MM.1S (cell line): ENCODE data around the gene TCERG1L.

Source experiments
- DNase-seq: peaks from one replicate; pipeline ENCODE4 v3.0.0-alpha.2; 2015
- H2AFZ ChIP-seq: fragments of 300-600 bp; sonication (generic); 2 replicates; pipeline ENCODE4 v1.6.0; 2016; ENCODE audit warnings: antibody characterized with exemption, low read length
- H3F3A ChIP-seq: fragments of 300-600 bp; sonication (generic); 2 replicates; pipeline ENCODE4 v1.6.1; 2016; ENCODE audit warnings: mild to moderate bottlenecking, antibody characterized with exemption, low read length, moderate library complexity, mixed read lengths; ENCODE audit not compliant: insufficient read depth
- H3K27ac ChIP-seq: fragments of 300-600 bp; sonication (generic); 2 replicates; pipeline ENCODE4 v1.5.1; 2016; ENCODE audit warnings: mild to moderate bottlenecking, low read length
- H3K27me3 ChIP-seq: fragments of 300-600 bp; sonication (generic); replicated peaks from 2 replicates; pipeline ENCODE4 v1.6.0; 2016; ENCODE audit warnings: low read length; ENCODE audit not compliant: insufficient read depth
- H3K36me3 ChIP-seq: fragments of 300-600 bp; sonication (generic); replicated peaks from 2 replicates; pipeline ENCODE4 v1.6.1; 2016; ENCODE audit warnings: mild to moderate bottlenecking, low read length, mixed read lengths; ENCODE audit not compliant: insufficient read depth
- H3K4me1 ChIP-seq: fragments of 300-600 bp; sonication (generic); 2 replicates; pipeline ENCODE4 v1.6.1; 2016; ENCODE audit warnings: low read length, mixed read lengths
- H3K4me2 ChIP-seq: fragments of 300-600 bp; sonication (generic); 2 replicates; pipeline ENCODE4 v1.6.0; 2016; ENCODE audit warnings: low read depth, low read length
- H3K4me3 ChIP-seq: fragments of 300-600 bp; sonication (generic); 2 replicates; pipeline ENCODE4 v1.5.1; 2016; ENCODE audit warnings: low read length, mixed read lengths
- H3K79me2 ChIP-seq: fragments of 300-600 bp; sonication (generic); 2 replicates; pipeline ENCODE4 v1.6.1; 2016; ENCODE audit warnings: mixed run types, low read length, mixed read lengths
- H3K9ac ChIP-seq: fragments of 300-600 bp; sonication (generic); 2 replicates; pipeline ENCODE4 v1.6.1; 2016; ENCODE audit warnings: low read length, mixed read lengths
- H3K9me2 ChIP-seq: fragments of 300-600 bp; sonication (generic); replicated peaks from 2 replicates; pipeline ENCODE4 v1.6.1; 2016; ENCODE audit warnings: mild to moderate bottlenecking, low read length, mixed read lengths; ENCODE audit not compliant: insufficient read depth
- H3K9me3 ChIP-seq: fragments of 300-600 bp; sonication (generic); replicated peaks from 2 replicates; pipeline ENCODE4 v1.6.1; 2016; ENCODE audit warnings: mild to moderate bottlenecking, low read length, mixed read lengths; ENCODE audit not compliant: insufficient read depth
- H4K20me1 ChIP-seq: fragments of 300-600 bp; sonication (generic); 2 replicates; pipeline ENCODE4 v1.6.1; 2016; ENCODE audit warnings: mild to moderate bottlenecking, low read length, moderate library complexity, mixed read lengths; ENCODE audit not compliant: insufficient read depth
- EZH2 ChIP-seq: fragments of 300-600 bp; sonication (generic); optimal IDR thresholded peaks from 2 replicates; pipeline ENCODE3; 2017; ENCODE audit warnings: low read depth, mild to moderate bottlenecking, antibody characterized with exemption, low read length, mixed read lengths
- EZH2phosphoT487 ChIP-seq: fragments of 300-600 bp; sonication (generic); IDR thresholded peaks from 2 replicates; pipeline ENCODE4 v1.6.1; 2018; ENCODE audit warnings: antibody characterized with exemption, low read length
- TF ChIP-seq, protein P1 (sequence below): fragments of 300-600 bp; sonication (generic); IDR thresholded peaks from 2 replicates; pipeline ENCODE4 v1.5.1; 2016; ENCODE audit warnings: antibody characterized with exemption, low read length, mixed read lengths

Gene TCERG1L

DNA sequence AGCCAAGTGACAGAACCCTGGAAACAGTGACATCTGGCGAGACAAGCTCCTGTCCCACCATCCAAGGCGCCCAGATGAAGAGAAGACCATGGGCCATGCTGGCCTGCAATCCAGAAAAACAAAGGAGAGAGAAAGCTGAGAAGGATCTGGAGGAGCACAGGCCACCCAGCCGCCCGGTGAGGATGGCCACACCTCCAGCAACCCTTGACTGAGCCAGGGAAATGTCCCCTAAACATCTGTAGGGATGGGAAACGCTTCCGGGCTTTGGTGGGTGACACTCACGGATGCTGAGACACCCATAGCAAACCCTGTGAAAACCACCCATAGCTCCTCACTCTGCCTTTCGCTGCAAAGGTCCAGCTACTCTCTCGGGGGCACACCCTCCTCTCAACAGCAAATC is 32.0 kb downstream of the TCERG1L start:
- Histone ChIP-seq H3K79me2 (no peaks in the 10 kb centered on the region), H3K36me3 (no peaks in the 10 kb centered on the region), H2AFZ (no peak overlapping the region), H3K27ac (no peak overlapping the region), H3K9me2 (no peaks in the 10 kb centered on the region), H3K9ac (no peak overlapping the region), H3K4me3 (no peak overlapping the region), H3K4me1 (no peaks in the 10 kb centered on the region), H4K20me1 (no peaks in the 10 kb centered on the region), H3K4me2 (no peak overlapping the region), H3K9me3 (no peaks in the 10 kb centered on the region), H3K27me3 (no peaks in the 10 kb centered on the region), H3F3A (no peaks in the 10 kb centered on the region)
- DNase-seq = no peak
- TF ChIP-seq, protein P1, sequence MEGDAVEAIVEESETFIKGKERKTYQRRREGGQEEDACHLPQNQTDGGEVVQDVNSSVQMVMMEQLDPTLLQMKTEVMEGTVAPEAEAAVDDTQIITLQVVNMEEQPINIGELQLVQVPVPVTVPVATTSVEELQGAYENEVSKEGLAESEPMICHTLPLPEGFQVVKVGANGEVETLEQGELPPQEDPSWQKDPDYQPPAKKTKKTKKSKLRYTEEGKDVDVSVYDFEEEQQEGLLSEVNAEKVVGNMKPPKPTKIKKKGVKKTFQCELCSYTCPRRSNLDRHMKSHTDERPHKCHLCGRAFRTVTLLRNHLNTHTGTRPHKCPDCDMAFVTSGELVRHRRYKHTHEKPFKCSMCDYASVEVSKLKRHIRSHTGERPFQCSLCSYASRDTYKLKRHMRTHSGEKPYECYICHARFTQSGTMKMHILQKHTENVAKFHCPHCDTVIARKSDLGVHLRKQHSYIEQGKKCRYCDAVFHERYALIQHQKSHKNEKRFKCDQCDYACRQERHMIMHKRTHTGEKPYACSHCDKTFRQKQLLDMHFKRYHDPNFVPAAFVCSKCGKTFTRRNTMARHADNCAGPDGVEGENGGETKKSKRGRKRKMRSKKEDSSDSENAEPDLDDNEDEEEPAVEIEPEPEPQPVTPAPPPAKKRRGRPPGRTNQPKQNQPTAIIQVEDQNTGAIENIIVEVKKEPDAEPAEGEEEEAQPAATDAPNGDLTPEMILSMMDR = no peak
- TF ChIP-seq EZH2 (no peak), EZH2phosphoT487 (no peak)

DNA sequence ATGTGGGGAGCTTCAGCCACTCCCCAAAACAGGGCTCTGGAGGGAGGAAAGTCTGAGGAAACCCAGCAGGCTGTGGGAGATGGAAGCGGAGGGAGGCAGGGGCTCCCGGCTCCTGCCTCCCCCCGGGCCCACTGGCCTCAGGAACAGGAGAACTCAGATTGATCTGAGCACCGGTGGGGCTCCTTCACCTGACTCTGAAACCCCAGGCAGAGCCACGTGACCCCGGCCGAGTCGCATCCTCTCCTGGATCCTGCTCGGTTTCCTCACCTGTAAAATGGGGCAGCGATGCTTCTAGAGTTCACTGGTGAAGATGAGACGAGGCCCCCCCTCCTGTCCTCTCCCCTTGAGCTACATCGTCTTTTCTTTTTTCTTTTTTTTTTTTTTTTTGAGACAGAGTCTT is 33.6 kb downstream of the TCERG1L start:
- Histone ChIP-seq H3K9ac (no peak overlapping the region), H3K9me2 (no peaks in the 10 kb centered on the region), H3K27me3 (no peaks in the 10 kb centered on the region), H3K79me2 (no peaks in the 10 kb centered on the region), H3K4me3 (no peak overlapping the region), H3K36me3 (no peaks in the 10 kb centered on the region), H3K4me2 (no peak overlapping the region), H3F3A (no peaks in the 10 kb centered on the region), H3K9me3 (no peaks in the 10 kb centered on the region), H3K4me1 (no peaks in the 10 kb centered on the region), H4K20me1 (no peaks in the 10 kb centered on the region), H3K27ac (no peak overlapping the region), H2AFZ (no peak overlapping the region)
- no peak for DNase-seq
- TF ChIP-seq, protein P1 = no peak
- TF ChIP-seq EZH2 (no peak), EZH2phosphoT487 (no peak)

DNA sequence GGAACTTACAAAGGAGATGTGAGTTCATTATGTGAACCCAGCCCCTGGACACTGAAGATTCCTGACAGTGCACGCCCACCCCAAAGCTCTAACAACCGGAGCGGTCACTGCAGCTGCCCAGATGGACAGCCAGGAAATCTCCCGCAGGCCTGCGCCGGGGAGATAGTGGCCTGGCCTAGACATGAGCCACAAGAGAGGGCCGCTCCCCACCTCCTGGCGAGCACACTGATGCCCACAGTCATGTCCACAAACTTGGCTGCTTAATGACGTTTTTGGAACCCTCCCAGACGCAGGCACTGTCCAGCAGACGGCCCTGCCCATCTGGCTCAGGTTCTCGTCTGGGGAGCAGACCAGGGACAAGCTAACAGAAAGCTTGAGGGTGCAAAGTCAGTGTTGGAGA is 34.2 kb downstream of the TCERG1L start:
- Histone ChIP-seq H3K27me3 (no peaks in the 10 kb centered on the region), H3K9me3 (no peaks in the 10 kb centered on the region), H3K9me2 (no peaks in the 10 kb centered on the region), H2AFZ (no peak overlapping the region), H3K36me3 (no peaks in the 10 kb centered on the region), H3K4me2 (no peak overlapping the region), H4K20me1 (no peaks in the 10 kb centered on the region), H3F3A (no peaks in the 10 kb centered on the region), H3K4me3 (no peak overlapping the region), H3K4me1 (no peaks in the 10 kb centered on the region), H3K9ac (no peak overlapping the region), H3K27ac (no peak overlapping the region), H3K79me2 (no peaks in the 10 kb centered on the region)
- no peak for DNase-seq
- TF ChIP-seq EZH2phosphoT487 = no peak
- TF ChIP-seq, protein P1 = no peak

DNA sequence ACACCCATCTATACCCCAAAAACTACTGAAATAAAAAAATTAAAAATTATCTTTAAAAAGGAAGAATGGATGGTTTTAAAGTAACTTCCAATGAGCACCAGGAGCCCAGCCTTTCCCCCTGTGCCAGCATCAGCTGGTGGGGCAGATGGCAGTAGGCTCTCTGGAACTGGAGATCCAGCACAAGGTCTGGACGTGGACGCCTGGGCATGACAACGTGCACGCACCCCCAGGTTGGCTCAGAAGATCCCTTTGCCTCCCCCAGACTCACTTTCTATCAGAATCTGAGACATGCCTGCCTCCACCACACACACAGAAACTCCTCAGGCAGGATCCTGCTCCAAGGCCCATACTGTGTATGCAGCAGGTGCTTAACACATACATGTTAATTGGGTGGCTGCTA is 35.8 kb downstream of the TCERG1L start:
- H2AFZ ChIP-seq = no peak overlapping the region
- H3K4me2 ChIP-seq = no peak overlapping the region
- no peak for TF ChIP-seq EZH2phosphoT487
- no peaks in the 10 kb centered on the region for H3K79me2 ChIP-seq
- H3K36me3 ChIP-seq = no peaks in the 10 kb centered on the region
- H3K9me3 ChIP-seq = no peaks in the 10 kb centered on the region
- H3K9ac ChIP-seq = no peak overlapping the region
- no peaks in the 10 kb centered on the region for H3K27me3 ChIP-seq
- no peaks in the 10 kb centered on the region for H3F3A ChIP-seq
- H3K4me1 ChIP-seq = no peaks in the 10 kb centered on the region
- no peak overlapping the region for H3K27ac ChIP-seq
- H3K9me2 ChIP-seq = no peaks in the 10 kb centered on the region
- H3K4me3 ChIP-seq = no peak overlapping the region
- no peak for DNase-seq
- H4K20me1 ChIP-seq = no peaks in the 10 kb centered on the region
